Activated CD4-positive, alpha-beta T cell treated with anti-CD3 and anti-CD28 coated beads, Interleukin-2, amount 10 ng/mL, durations not matched to agents 24 days and 14 days (primary cell): ENCODE measurements around the gene SIGLEC9. TPM values are rescaled to one million over a fixed set of nuclear protein-coding genes. Genes with fewer than 3 reads are reported as not detected.

Source experiments
- DNase-seq: peaks from one replicate; pipeline ENCODE4 v3.0.0; 2022
- H3K27ac Mint-ChIP-seq: one replicate; pipeline ENCODE4 v1.8.0; 2022; ENCODE audit warnings: mild to moderate bottlenecking, mixed read lengths
- H3K27me3 Mint-ChIP-seq: one replicate; pipeline ENCODE4 v1.8.0; 2022; ENCODE audit warnings: mixed read lengths
- H3K36me3 Mint-ChIP-seq: one replicate; pipeline ENCODE4 v1.8.0; 2022; ENCODE audit warnings: low read depth, mild to moderate bottlenecking, mixed read lengths
- H3K4me1 Mint-ChIP-seq: one replicate; pipeline ENCODE4 v1.8.0; 2021; ENCODE audit warnings: mixed read lengths
- H3K4me3 Mint-ChIP-seq: one replicate; pipeline ENCODE4 v1.8.0; 2022; ENCODE audit warnings: mild to moderate bottlenecking, moderate library complexity, mixed read lengths
- H3K9me3 Mint-ChIP-seq: one replicate; pipeline ENCODE4 v1.8.0; 2021; ENCODE audit warnings: mixed read lengths
- intact Hi-C: fragments of 100-400 bp; cut with micrococcal nuclease; formaldehyde crosslinking; loops from one replicate; pipeline ENCODE4 v1.15.1; 2023
- total RNA-seq: library from RNA; stranded (reverse); gene quantifications from 2 replicates; pipeline ENCODE4 v1.2.3, GENCODE V29; 2022

The SIGLEC9 gene
- total RNA-seq, 1 donor from 2014 or later = 0.33 TPM

GRCh38 chr19:51179256-51179655, 54.5 kb downstream of the SIGLEC9 start:
- no peaks in the 10 kb centered on the region for H3K4me1 Mint-ChIP-seq
- DNase-seq = no peak

More at GRCh38 chr19:51179256-51179655, 54.5 kb downstream of the SIGLEC9 start:
- no peak overlapping the region for H3K4me3 Mint-ChIP-seq
- H3K27ac Mint-ChIP-seq = no peak overlapping the region
- intact Hi-C loops = no loop called here
- H3K27me3 Mint-ChIP-seq = peaks cover 10% of the 10 kb centered on the region
- H3K9me3 Mint-ChIP-seq = no peaks in the 10 kb centered on the region
- no peaks in the 10 kb centered on the region for H3K36me3 Mint-ChIP-seq

Other genes with a start within 250 kb of the SIGLEC9 start
- gene KLK4, start 213.5 kb upstream of the SIGLEC9 start, total RNA-seq = not detected in 2 replicates
- gene KLK5, start 171.9 kb upstream of the SIGLEC9 start, total RNA-seq = not detected in 2 replicates
- not detected in 2 replicates for gene KLK6, start 155.3 kb upstream of the SIGLEC9 start, total RNA-seq
- gene KLK7, start 141.0 kb upstream of the SIGLEC9 start, total RNA-seq = not detected in 2 replicates
- not detected in 2 replicates for gene KLK8, start 123.3 kb upstream of the SIGLEC9 start, total RNA-seq
- not detected in 2 replicates for gene KLK10, start 105.2 kb upstream of the SIGLEC9 start, total RNA-seq
- gene KLK11, start 98.3 kb upstream of the SIGLEC9 start, total RNA-seq = not detected in 2 replicates
- not detected in 2 replicates for gene KLK12, start 89.9 kb upstream of the SIGLEC9 start, total RNA-seq
- gene KLK13, start 59.8 kb upstream of the SIGLEC9 start, total RNA-seq = not detected in 2 replicates
- 0.91 and 1.1 TPM in 2 replicates for gene KLK14, start 42.0 kb upstream of the SIGLEC9 start, total RNA-seq
- gene CTU1, start 16.5 kb upstream of the SIGLEC9 start, total RNA-seq = 12.8 and 13.4 TPM in 2 replicates
- gene SIGLEC7, start 17.4 kb downstream of the SIGLEC9 start, total RNA-seq = not detected in 2 replicates
- gene CD33, start 100.2 kb downstream of the SIGLEC9 start, total RNA-seq = 6.5 and 8.7 TPM in 2 replicates
- gene SIGLECL1, start 126.2 kb downstream of the SIGLEC9 start, total RNA-seq = not detected in 2 replicates
- 1.2 and 1.8 TPM in 2 replicates for gene IGLON5, start 186.7 kb downstream of the SIGLEC9 start, total RNA-seq
- 7.1 and 7.2 TPM in 2 replicates for gene VSIG10L, start 217.2 kb downstream of the SIGLEC9 start, total RNA-seq
- gene ETFB, start 241.5 kb downstream of the SIGLEC9 start, total RNA-seq = 194 and 199 TPM in 2 replicates
- gene CLDND2, start 244.1 kb downstream of the SIGLEC9 start, total RNA-seq = 18.7 and 19.6 TPM in 2 replicates
- 363 and 379 TPM in 2 replicates for gene NKG7, start 247.7 kb downstream of the SIGLEC9 start, total RNA-seq